ENCODE data around the gene PODNL1.

Gene PODNL1

GRCh38 chr19:13887517-13887916 is 50.7 kb downstream of the PODNL1 start:
- DNase-seq = no peak

GRCh38 chr19:13887018-13887436 is 51.2 kb downstream of the PODNL1 start:
- DNase-seq = no peak

GRCh38 chr19:13885826-13886365 is 52.3 kb downstream of the PODNL1 start:
- no peak for DNase-seq

- no peak for DNase-seq
Measured at GRCh38 chr19:13884726-13885591, 53.3 kb downstream of the PODNL1 start.

- DNase-seq = no peak
Measured at GRCh38 chr19:13883516-13884064, 54.6 kb downstream of the PODNL1 start.

GRCh38 chr19:13882836-13883235 is 55.4 kb downstream of the PODNL1 start:
- no peak for DNase-seq

GRCh38 chr19:13882419-13882795 is 55.8 kb downstream of the PODNL1 start:
- DNase-seq = no peak

GRCh38 chr19:13881692-13882418 is 56.4 kb downstream of the PODNL1 start:
- DNase-seq = no peak

GRCh38 chr19:13881251-13881691 is 56.9 kb downstream of the PODNL1 start:
- DNase-seq = no peak

All from SIG-M5 (cell line).